ENCODE results near the gene PIK3R5. TPM values are rescaled to one million over a fixed set of nuclear protein-coding genes. Genes with fewer than 3 reads are reported as not detected.

The PIK3R5 gene
- total RNA-seq, 1 donor from 2014 or later: 17.1 TPM

- DNase-seq (ENCODE audit: low spot score): no peak
These were observed 86.1 kb downstream of the PIK3R5 start for GRCh38 chr17:8879410-8879809.

- DNase-seq (ENCODE audit: low spot score): no peak
These were observed 87.5 kb downstream of the PIK3R5 start for GRCh38 chr17:8877984-8878383.

DNA sequence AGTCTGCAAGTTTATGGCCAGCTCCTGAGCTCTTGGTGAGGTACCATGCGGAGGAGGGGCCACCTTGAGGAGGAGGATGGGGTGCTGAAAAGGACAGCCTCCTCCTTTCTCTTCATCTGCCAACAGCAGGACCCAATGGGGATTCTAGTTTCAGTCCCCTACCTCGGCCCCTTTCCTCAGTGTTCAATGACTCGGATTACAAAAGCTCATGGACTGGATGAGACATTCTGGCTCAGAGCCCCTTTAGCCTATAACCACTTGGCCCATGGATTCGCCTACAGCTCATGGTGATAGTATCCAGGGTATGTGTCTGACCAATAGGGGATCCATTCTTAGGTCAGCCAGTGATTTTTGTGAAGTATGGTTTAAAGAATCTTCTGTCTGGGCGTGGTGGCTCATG, 89.5 kb downstream of the PIK3R5 start:
- DNase-seq (ENCODE audit: low spot score): no peak

DNA sequence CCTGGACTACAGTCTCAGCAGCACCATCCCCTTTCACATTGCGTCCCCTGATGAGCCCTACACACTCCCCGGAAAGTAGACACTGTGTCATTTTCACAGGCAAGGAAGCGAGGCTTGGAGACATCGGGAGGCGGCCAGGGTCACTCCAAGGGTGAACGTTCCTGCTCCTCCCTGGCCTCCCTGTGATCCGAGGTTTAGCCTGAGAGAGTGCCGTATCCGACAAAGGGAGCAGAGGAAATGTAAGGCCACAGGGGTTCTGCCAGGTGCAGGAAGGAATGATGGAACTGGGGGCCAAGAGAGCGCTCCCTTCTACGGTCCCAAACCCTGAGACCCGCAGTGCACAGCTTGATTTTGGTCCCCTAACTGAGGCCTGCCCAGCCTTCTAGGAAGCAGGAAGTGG, 90.1 kb downstream of the PIK3R5 start:
- no peak for DNase-seq (ENCODE audit: low spot score)

DNA sequence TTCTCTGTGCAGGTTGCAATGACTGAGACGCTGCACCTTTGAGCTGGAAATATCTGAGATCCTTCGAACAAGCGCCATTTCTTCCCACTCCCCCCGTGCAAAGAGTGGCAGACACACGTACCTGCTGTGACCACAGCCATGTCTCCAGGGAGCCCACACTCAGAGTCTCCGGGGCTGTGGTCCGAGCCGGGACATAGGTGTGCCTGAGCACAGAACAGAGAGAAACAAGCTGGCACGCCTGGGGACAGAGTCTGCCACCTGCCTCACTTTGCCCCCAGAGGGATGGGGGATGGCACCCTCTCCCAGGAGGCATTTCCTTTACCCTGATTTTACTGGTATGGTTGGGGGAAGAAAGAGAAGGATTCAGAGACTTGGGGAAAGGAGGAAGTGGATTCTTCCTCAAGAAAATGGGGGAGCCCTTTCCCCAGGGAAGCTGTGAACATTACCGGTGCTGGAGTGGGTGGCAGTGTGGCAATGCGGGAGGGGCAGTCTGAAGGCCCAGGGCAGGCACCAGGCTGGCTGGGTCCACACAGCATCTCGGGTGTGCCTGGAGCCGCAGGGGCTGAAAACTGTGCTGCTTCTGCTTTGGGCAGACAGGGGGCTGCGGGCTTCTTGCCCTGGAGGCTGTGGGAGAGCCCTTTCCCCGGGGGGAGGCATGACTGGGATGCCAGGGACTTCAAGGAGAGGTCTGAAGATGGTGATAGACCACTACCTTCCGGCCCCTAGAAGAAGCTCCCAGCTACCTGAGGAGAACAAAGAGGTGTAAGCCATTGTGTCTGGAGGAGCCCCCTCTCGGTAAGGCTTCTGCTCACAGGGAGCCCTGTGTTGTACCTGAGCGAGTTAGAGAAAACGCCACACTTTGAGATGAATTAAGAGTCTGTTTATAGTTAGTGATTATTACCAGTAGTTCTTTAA, 91.4 kb downstream of the PIK3R5 start:
- DNase-seq (ENCODE audit: low spot score): no peak

DNA sequence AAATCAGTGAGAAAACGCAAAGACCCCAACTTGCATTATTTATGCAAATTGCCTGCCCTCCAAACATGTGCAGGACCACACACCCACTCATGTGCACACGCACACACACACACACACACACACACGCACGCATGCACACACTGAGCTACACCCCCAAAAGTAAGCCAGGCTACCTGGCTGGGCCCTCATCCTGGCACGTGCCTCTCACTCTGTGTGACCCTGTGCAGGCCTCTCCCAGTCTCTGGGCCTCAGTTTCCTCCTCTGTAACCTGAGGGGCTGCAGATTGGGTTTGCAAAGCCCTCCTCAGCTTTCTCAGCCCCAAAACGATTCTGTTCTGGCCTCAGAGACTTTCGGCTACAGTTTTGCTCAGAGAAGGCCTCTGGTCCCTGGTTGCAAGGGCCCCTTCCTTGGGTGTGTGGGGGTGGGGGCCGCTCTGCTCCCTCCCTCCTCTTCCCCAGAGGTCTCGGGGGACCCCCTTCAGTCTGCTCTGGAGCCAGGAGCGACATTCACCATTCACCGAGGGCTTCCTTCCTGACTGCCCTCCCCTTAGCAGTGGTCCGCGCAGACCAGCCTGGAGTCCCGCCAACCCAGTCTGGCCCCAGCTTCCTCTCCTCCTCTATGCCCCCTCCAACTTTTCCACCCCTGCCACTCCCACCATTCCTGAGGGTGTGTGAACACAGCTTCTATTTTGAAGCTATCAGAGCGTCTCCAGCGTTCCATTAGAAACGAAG, 92.6 kb downstream of the PIK3R5 start:
- DNase-seq (ENCODE audit: low spot score): no peak

DNA sequence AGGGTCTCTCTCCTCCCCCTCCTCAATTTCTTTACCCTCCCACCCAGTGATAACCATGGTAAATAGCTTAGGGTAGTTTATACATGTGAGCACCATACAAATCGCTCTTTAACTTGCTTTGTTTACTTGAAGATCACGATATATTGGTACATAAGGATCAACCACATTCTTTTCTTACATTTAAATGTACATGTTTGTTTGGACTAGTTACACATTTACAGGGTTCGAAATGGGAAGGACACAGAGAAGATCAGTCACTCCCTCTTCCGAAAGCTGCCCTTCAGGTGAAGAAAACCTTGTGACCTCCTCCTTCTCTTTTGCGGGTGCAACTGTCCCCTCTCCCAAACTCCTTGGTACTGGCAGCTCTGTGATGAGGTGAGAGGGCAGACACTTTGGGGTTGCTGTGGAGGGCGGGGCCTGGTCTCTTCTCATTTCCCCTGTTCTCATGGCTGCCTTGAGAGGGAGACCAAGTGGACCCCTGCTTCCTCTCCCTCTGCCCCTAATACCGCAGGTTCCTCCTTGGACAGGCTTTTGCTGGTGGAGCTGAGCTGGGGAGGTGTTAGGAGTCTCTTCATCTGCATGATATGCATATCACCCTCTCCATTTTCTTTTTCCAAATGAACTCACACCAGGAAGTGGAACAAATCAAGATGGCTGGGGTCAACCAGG, 93.3 kb downstream of the PIK3R5 start:
- no peak for DNase-seq (ENCODE audit: low spot score)

DNA sequence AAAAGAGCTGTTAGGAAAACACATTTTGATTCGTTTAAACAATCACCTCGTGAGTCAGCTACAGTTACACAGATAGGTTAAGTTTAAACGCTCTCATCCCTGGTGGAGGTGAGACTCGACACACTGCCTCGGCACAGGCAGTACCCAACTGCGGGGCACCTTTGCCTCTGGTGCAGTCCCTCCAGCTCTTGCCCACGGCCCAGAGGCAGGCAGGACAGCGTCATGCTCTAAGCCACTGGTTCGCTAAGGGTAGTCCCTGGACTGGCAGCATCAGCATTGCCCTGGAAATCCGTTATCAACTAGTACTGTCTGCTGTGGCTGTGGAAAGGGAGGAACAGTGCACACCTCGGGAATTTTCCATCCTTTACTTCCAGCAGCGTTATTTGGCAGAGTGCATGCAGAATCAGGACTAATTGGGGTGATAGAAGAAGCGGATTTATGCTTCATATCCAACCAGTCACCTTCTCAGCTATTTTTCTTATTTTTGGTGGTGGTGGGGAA, 94.4 kb downstream of the PIK3R5 start:
- no peak for DNase-seq (ENCODE audit: low spot score)

DNA sequence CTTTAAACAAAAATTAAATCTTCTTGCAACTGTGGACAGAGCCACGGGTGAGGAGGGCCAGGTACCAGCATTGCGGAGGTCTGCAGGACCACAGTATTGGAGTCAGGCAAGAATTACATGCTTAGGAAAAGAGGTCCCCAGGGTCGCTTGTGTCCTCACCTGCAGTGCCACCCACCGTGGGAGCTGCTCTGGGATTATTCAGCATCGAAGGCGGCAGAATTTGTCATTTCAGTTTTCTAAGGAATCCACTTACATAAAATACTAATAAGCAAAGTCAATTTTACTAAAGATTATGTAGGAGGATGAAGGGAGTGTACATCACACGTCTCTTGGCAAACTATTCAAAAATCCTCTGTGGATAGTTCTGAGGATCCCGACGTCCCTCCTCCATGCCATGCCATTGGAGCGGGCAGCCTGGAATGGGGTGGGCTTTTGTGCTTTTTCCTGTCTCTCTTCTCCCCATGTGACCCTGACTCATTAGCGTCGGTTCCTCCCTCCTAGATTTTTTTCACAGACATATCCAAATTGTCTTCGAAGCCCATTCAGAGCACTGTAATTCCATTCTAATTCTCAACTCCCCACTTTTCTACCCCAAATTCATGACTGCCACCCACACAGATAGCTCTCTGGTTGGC, 95.0 kb downstream of the PIK3R5 start:
- DNase-seq (ENCODE audit: low spot score): no peak

GRCh38 chr17:8869114-8869815, 96.2 kb downstream of the PIK3R5 start:
- no peak for DNase-seq (ENCODE audit: low spot score)

DNA sequence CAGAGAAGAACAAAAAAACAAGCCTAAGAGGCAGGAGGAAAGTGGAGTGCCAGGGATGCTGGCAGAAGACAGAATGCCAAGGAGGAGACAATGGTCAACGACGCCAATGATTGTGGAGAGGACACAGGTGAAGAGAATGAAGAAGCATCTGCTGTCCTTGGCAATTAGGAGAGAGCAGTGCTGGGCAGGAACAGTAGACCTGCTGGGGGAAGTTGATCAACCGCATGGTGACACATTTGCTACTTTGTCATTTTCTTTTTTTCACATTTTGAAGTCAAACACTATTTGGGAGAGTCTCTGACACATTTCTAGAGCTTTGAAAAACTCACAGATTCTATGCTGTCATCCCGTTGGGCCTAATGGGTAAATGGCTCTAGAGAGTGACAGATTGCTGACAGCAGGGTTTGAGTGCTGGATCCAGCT, 97.0 kb downstream of the PIK3R5 start:
- no peak for DNase-seq (ENCODE audit: low spot score)

DNA sequence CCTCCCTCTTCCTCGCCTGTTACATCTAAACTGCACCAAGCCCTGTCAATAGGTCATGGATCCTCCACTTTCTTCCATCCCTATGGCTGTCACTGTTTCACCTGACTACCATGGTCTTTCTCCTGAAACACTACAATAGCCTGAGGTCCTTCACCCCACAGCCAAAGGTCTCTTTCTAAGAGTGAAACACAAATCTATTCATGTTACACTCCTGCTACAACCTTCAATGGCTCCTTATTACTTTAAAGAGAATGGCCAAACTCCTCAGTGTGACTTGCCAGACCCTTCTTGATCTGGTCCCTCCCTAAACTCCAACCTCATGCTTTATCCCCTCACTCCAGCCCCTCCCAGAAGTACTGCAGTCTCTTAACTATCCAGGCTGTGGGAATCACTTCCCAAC, 97.4 kb downstream of the PIK3R5 start:
- DNase-seq (ENCODE audit: low spot score): no peak

DNA sequence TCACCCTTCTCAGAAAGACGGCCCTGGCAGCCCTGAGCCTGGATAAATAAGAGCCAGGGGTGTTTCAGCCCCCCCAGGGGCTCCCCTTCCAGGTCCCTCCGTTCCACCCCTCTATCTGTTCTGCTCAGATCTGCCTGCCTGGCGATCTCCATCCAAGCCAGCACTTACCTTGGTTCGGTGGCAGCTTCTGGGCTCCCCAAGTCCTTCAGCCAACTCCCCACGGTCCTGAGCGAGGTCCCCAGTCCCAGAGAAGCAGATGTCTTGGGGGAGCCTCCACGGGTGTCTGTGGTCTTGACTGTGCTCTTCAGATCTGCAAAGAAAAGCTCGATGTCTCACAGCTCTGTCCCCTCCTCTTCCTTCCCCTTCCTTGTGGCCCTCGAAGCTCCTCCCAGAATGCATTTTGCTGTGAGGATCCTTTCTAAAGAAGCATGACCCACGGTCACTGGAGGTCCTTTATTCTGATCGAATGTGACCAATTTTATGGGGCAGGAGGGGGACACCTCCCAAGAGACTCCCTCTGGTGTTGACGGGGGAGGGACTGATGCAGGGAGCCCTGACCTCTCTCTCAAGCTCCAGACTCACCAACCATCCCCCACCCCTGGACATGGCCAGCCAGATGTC, 98.0 kb downstream of the PIK3R5 start, which contains the start of gene PIK3R6:
Gene PIK3R6 (minus strand): TSS at position 314 of the 621 bp plus-strand sequence. CDS start 17,880 bp downstream, outside the sequence.
- no peak for DNase-seq (ENCODE audit: low spot score)

GRCh38 chr17:8865811-8866210, 99.7 kb downstream of the PIK3R5 start:
- no peak for DNase-seq (ENCODE audit: low spot score)

DNA sequence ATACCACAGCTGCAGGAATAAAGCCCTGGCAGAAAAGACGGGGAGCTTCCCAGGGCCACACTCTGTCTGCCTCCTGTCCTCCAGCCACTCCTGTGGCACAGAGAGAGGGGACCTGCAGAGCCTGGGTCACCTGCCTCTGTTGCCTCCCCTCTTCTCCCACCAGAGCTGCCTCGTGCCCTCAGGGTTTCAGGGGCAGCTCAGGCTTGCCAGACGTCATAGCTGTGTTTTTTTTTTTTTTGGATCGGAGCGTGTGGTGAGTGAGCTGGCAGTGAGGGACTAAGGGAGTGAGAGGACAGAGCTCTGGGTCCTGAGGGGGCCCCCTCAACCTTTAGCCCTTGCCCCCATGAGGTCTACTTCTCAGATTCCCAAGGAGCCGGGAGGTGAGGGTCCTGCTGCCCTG, 100.1 kb downstream of the PIK3R5 start:
- DNase-seq (ENCODE audit: low spot score): no peak

GRCh38 chr17:8862213-8863056, 103.1 kb downstream of the PIK3R5 start:
- no peak for DNase-seq (ENCODE audit: low spot score)

DNA sequence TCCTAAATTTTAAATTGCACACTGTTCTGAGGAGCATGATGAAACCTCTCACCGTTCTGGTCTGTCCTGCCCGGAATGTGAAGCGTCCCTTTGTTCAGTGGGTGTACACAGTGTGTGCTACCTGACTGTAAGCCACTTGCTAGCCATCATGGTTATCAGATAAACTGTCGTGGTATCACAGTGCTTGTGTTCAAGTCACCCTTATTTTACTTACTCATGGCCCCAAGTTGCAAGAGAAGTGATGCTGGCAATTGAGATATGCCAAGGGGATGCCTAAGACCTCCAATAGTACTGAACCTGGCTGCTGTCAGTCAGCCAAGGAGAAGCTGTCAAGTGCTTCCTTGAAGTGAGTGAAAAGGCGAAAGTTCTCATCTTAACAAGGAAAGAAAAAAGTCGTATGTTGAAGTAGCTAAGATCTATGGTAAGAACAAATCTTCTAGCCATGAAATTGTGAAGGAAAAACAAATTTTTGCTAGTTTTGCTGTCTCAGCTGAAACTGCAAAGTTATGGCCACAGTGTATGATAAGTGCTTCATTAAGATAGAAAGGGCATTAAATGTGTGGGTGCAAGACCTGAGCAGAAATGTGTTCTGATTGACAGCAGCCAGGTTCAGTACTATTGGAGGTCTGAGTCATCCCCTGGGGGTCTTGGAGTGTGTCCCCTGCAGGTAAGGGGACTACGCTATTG, 103.9 kb downstream of the PIK3R5 start:
- no peak for DNase-seq (ENCODE audit: low spot score)

GRCh38 chr17:8859804-8860430, 105.6 kb downstream of the PIK3R5 start:
- no peak for DNase-seq (ENCODE audit: low spot score)

Data from mucosa of gallbladder (tissue), 1 donor.